Panc1 (cell line): ENCODE data around the gene DCTPP1. TPM values are rescaled to one million over a fixed set of nuclear protein-coding genes. Genes with fewer than 3 reads are reported as not detected.
A peak's percentile ranks its signal among the peaks of the same experiment; 100 is the strongest.

Experiments used
- ATAC-seq: fragments of 200-7000 bp; cut with Tn5 transposase; 2 replicates; pipeline ENCODE4 v1.9.1; 2020; ENCODE audit warnings: mild to moderate bottlenecking, moderate library complexity
- BruUV-seq: library from RNA; stranded (reverse); fragments of 400-500 nt; replicated peaks from 2 replicates; lab custom pipeline; 2021; lab: Mats Ljungman, UMichigan
- CTCF ChIA-PET: fragments of 300-600 bp; sonication (Branson Sonifier 250); formaldehyde crosslinking; loops from one replicate; lab custom pipeline; 2022; ENCODE audit warnings: antibody characterized with exemption; lab: Charles Lee
- POLR2A ChIA-PET: fragments of 300-600 bp; sonication (Branson Sonifier 250); formaldehyde crosslinking; loops from one replicate; lab custom pipeline; 2022; ENCODE audit warnings: antibody characterized with exemption; lab: Charles Lee
- DNase-seq: peaks from one replicate; pipeline ENCODE4 v3.0.0-alpha.2; 2010; ENCODE audit warnings: low read depth, low spot score
- H3K27ac ChIP-seq: 2 replicates; pipeline ENCODE4 v1.5.1; 2011; ENCODE audit warnings: mild to moderate bottlenecking, low read length, inconsistent platforms
- H3K27me3 ChIP-seq: fragments of 200-500 bp; sonication (Bioruptor generic); 2 replicates; pipeline ENCODE4 v1.6.0; 2014; ENCODE audit warnings: low read length, inconsistent platforms; ENCODE audit not compliant: control insufficient read depth, insufficient read depth
- H3K36me3 ChIP-seq: fragments of 200-500 bp; sonication (Bioruptor generic); 2 replicates; pipeline ENCODE4 v1.5.1; 2014; ENCODE audit warnings: inconsistent platforms, mild to moderate bottlenecking, low read length, moderate library complexity; ENCODE audit not compliant: control insufficient read depth, insufficient read depth
- H3K4me1 ChIP-seq: 2 replicates; pipeline ENCODE4 v1.5.1; 2011; ENCODE audit warnings: inconsistent platforms, mild to moderate bottlenecking, low read length, moderate library complexity; ENCODE audit not compliant: control insufficient read depth, insufficient read depth
- H3K4me3 ChIP-seq, 2 experiments: 2 replicates each; pipeline ENCODE4 v1.5.1; 2011 to 2012; ENCODE audit warnings: low read depth in 2 of 2, low read length in 2 of 2, mild to moderate bottlenecking in 2 of 2, inconsistent platforms in 1 of 2, moderate library complexity in 1 of 2
- H3K9me3 ChIP-seq: fragments of 200-500 bp; sonication (Bioruptor generic); 2 replicates; pipeline ENCODE4 v1.5.1; 2014; ENCODE audit warnings: low read depth, mild to moderate bottlenecking, inconsistent platforms, low read length, moderate library complexity; ENCODE audit not compliant: control insufficient read depth, insufficient read depth
- POLR2AphosphoS5 ChIP-seq: IDR thresholded peaks from 2 replicates; pipeline ENCODE4 v1.6.1; 2012; ENCODE audit warnings: mild to moderate bottlenecking, low read depth, low read length, moderate library complexity
- REST ChIP-seq, 2 experiments: IDR thresholded peaks; 2 replicates each; pipeline ENCODE4 v1.6.1; 2011 to 2012; ENCODE audit warnings: low read depth in 2 of 2, control low read depth in 1 of 2, low read length in 1 of 2, mild to moderate bottlenecking in 1 of 2, moderate library complexity in 1 of 2; ENCODE audit not compliant: insufficient read depth in 1 of 2
- SIN3A ChIP-seq: IDR thresholded peaks from 2 replicates; pipeline ENCODE4 v1.6.1; 2012; ENCODE audit warnings: low read depth, mild to moderate bottlenecking, low read length, moderate library complexity, borderline replicate concordance; ENCODE audit not compliant: insufficient read depth
- TCF7L2 ChIP-seq: IDR thresholded peaks from 2 replicates; pipeline ENCODE4 v1.6.1; 2011; ENCODE audit warnings: mild to moderate bottlenecking, low read depth, low read length, inconsistent platforms
- in situ Hi-C: cut with HindIII; loops from 2 replicates; pipeline ENCODE4 v1.10.0; 2016; ENCODE audit warnings: low sequenced_read_pairs, low pct_unique_long_range_greater_than_20kb
- intact Hi-C: fragments of 100-400 bp; cut with micrococcal nuclease; formaldehyde crosslinking; loops from one replicate; pipeline ENCODE4 v1.10.0; 2022; ENCODE audit not compliant: unreplicated experiment
- total RNA-seq: library from RNA; stranded (reverse); gene quantifications from one replicate; pipeline ENCODE4 v1.2.1, GENCODE V29; 2021; ENCODE audit not compliant: unreplicated experiment
- TF ChIP-seq, protein P1 (sequence below): fragments of 450-650 bp; IDR thresholded peaks from 2 replicates; pipeline ENCODE4 v1.5.1; 2017; ENCODE audit warnings: mild to moderate bottlenecking

DCTPP1 gene
- total RNA-seq, 1 experiment from 2014 or later: 120 TPM

DNA sequence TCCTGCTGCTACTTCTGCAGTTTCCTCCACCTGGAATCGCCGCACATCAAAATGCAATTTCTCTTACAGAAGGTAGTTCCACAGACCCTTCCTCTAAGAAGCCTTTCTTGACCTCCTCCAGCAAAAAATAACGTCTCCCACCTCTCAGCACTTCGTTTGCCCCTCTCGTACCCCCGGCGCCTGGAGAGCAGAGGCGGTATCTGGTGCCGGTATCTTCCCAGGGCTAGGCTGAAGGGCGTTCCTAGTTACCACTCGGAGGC is 482 bp downstream of the DCTPP1 start:
- TF ChIP-seq TCF7L2 (no peak), POLR2AphosphoS5 (no peak), SIN3A (no peak), REST (IDR thresholded peaks at IDR 0.05; ENCODE audit: insufficient read depth in 1 of 2, low read depth in 2 of 2, low read length in 1 of 2) (no peak)
- TF ChIP-seq, protein P1, sequence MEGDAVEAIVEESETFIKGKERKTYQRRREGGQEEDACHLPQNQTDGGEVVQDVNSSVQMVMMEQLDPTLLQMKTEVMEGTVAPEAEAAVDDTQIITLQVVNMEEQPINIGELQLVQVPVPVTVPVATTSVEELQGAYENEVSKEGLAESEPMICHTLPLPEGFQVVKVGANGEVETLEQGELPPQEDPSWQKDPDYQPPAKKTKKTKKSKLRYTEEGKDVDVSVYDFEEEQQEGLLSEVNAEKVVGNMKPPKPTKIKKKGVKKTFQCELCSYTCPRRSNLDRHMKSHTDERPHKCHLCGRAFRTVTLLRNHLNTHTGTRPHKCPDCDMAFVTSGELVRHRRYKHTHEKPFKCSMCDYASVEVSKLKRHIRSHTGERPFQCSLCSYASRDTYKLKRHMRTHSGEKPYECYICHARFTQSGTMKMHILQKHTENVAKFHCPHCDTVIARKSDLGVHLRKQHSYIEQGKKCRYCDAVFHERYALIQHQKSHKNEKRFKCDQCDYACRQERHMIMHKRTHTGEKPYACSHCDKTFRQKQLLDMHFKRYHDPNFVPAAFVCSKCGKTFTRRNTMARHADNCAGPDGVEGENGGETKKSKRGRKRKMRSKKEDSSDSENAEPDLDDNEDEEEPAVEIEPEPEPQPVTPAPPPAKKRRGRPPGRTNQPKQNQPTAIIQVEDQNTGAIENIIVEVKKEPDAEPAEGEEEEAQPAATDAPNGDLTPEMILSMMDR: no peak
- ChIA-PET CTCF (interaction anchor here (0.6 to 1.5 kb wide), 16 partner anchors 10 to 249 kb away, joined by 3 to 14 read pairs (median 4); partner anchors contain the start of genes ZNF48, ZNF689 and ZNF764), POLR2A (interaction anchor here (0.6 to 0.9 kb wide), 3 partner anchors 157 to 203 kb away, joined by 3 to 4 read pairs (median 3); no protein-coding TSS in a partner anchor)
- peak overlapping the region; percentile 91 for H3K27ac ChIP-seq
- in situ Hi-C loops (no loop called here), intact Hi-C loops (no loop called here)
- H3K9me3 ChIP-seq: no peaks in the 10 kb centered on the region
- peaks cover 9% of the 10 kb centered on the region for H3K4me1 ChIP-seq
- peaks cover 6% of the 10 kb centered on the region; the same call in 1 of the 2 replicates for H3K36me3 ChIP-seq
- no peak; the same call in 1 of the 2 replicates for ATAC-seq
- H3K27me3 ChIP-seq: no peaks in the 10 kb centered on the region
- peak overlapping the region; percentile 86 to 99 for H3K4me3 ChIP-seq
- TSS peak; percentile 84 for BruUV-seq
- DNase-seq: no peak

GRCh38 chr16:30428055-30428454 is 1.8 kb downstream of the DCTPP1 start:
- BruUV-seq: no TSS peak
- in situ Hi-C loops: no loop called here
- H3K27me3 ChIP-seq: no peaks in the 10 kb centered on the region
- H3K4me3 ChIP-seq: no peak overlapping the region
- CTCF ChIA-PET: no interaction called here
- ATAC-seq (no peak), DNase-seq (no peak)
- TF ChIP-seq TCF7L2 (no peak), REST (IDR thresholded peaks at IDR 0.05; ENCODE audit: insufficient read depth in 1 of 2, low read depth in 2 of 2, low read length in 1 of 2) (no peak), SIN3A (no peak), POLR2AphosphoS5 (no peak)
- TF ChIP-seq, protein P1: no peak
- H3K36me3 ChIP-seq: peaks cover 9% of the 10 kb centered on the region; the same call in 1 of the 2 replicates
- POLR2A ChIA-PET: no interaction called here
- no peak overlapping the region for H3K27ac ChIP-seq
- intact Hi-C loops: no loop called here
- peaks cover 9% of the 10 kb centered on the region for H3K4me1 ChIP-seq
- no peaks in the 10 kb centered on the region for H3K9me3 ChIP-seq
